ENCODE data around the gene OR56A1.
A peak's percentile ranks its signal among the peaks of the same experiment; 100 is the strongest.

Gene OR56A1

GRCh38 chr11:6040874-6041273, 10.3 kb upstream of the OR56A1 start:
- no peaks in the 10 kb centered on the region for H3K36me3 ChIP-seq (ENCODE audit: control insufficient read depth, insufficient read depth, low read length)
- H3K27ac ChIP-seq (ENCODE audit: low read length): no peak overlapping the region
- DNase-seq (ENCODE audit: low read depth, low spot score): no peak
- no peaks in the 10 kb centered on the region for H3K4me1 ChIP-seq (ENCODE audit: control insufficient read depth, insufficient read depth, low read length)
- H3K27me3 ChIP-seq (ENCODE audit: control insufficient read depth, insufficient read depth, low read length): no peaks in the 10 kb centered on the region
- no peaks in the 10 kb centered on the region for H3K9me3 ChIP-seq (ENCODE audit: control insufficient read depth, insufficient read depth, low read length)
- no peak overlapping the region for H3K4me3 ChIP-seq (ENCODE audit: low read length)
- WGBS (ENCODE audit: insufficient coverage, insufficient read length): no CpG with 5 or more reads among the region's 4 CpGs

GRCh38 chr11:6027501-6027900, 3.1 kb downstream of the OR56A1 start:
- no peak overlapping the region for H3K4me3 ChIP-seq (ENCODE audit: low read length)
- no peak for DNase-seq (ENCODE audit: low read depth, low spot score)
- H3K9me3 ChIP-seq (ENCODE audit: control insufficient read depth, insufficient read depth, low read length): no peaks in the 10 kb centered on the region
- H3K27ac ChIP-seq (ENCODE audit: low read length): no peak overlapping the region
- WGBS (ENCODE audit: insufficient coverage, insufficient read length): no CpG with 5 or more reads among the region's 1 CpG
- no peaks in the 10 kb centered on the region for H3K27me3 ChIP-seq (ENCODE audit: control insufficient read depth, insufficient read depth, low read length)
- no peaks in the 10 kb centered on the region for H3K36me3 ChIP-seq (ENCODE audit: control insufficient read depth, insufficient read depth, low read length)
- no peaks in the 10 kb centered on the region for H3K4me1 ChIP-seq (ENCODE audit: control insufficient read depth, insufficient read depth, low read length)

DNA sequence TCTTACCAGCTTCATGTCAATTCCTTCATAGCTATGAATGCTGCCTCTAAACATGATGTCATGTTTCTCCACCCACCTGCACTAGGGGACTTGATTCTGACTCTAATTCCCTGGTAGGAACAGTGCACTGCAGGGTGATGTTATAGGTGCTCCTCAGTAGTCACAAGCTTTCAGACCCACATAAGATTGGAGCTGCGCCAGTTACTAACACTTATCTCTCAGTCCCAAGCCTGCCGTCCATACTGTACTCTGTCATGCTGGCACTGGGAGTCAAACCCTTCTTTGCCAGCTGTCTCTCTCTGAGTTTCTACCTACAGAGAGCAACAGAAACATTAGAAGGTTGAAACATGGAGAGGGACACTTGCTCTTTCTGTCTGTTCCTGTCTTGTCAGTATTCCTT, 5.5 kb downstream of the OR56A1 start:
- WGBS (ENCODE audit: insufficient coverage, insufficient read length): no CpG with 5 or more reads among the region's 2 CpGs
- Histone ChIP-seq H3K36me3 (ENCODE audit: control insufficient read depth, insufficient read depth, low read length) (no peaks in the 10 kb centered on the region), H3K4me3 (ENCODE audit: low read length) (no peak overlapping the region), H3K9me3 (ENCODE audit: control insufficient read depth, insufficient read depth, low read length) (no peaks in the 10 kb centered on the region), H3K4me1 (ENCODE audit: control insufficient read depth, insufficient read depth, low read length) (no peaks in the 10 kb centered on the region), H3K27ac (ENCODE audit: low read length) (no peak overlapping the region), H3K27me3 (ENCODE audit: control insufficient read depth, insufficient read depth, low read length) (no peaks in the 10 kb centered on the region)
- DNase-seq (ENCODE audit: low read depth, low spot score): no peak

DNA sequence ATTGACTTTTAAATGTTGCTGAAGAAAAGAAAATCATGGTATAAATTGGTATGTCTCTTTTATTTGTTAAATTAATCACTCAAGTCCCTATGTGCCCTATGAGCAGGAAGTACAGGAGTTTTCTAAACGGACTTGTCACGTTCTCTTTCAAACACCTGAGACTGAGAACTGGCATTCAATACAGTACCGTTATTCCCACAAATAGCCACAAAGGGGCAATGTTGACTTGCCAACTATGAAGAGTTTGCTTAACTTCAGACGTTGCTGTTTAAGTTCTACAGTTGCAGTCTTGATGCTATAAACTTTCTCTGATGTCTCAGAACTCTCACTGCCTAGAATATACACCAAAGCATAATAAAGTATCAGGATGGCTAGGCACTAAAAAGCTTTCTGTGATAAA, 7.6 kb downstream of the OR56A1 start:
- DNase-seq (ENCODE audit: low read depth, low spot score): peak; percentile 16
- Histone ChIP-seq H3K4me1 (ENCODE audit: control insufficient read depth, insufficient read depth, low read length) (no peaks in the 10 kb centered on the region), H3K27ac (ENCODE audit: low read length) (no peak overlapping the region), H3K4me3 (ENCODE audit: low read length) (no peak overlapping the region), H3K36me3 (ENCODE audit: control insufficient read depth, insufficient read depth, low read length) (no peaks in the 10 kb centered on the region), H3K9me3 (ENCODE audit: control insufficient read depth, insufficient read depth, low read length) (no peaks in the 10 kb centered on the region), H3K27me3 (ENCODE audit: control insufficient read depth, insufficient read depth, low read length) (no peaks in the 10 kb centered on the region)
- WGBS (ENCODE audit: insufficient coverage, insufficient read length): no CpG with 5 or more reads among the region's 4 CpGs

DNA sequence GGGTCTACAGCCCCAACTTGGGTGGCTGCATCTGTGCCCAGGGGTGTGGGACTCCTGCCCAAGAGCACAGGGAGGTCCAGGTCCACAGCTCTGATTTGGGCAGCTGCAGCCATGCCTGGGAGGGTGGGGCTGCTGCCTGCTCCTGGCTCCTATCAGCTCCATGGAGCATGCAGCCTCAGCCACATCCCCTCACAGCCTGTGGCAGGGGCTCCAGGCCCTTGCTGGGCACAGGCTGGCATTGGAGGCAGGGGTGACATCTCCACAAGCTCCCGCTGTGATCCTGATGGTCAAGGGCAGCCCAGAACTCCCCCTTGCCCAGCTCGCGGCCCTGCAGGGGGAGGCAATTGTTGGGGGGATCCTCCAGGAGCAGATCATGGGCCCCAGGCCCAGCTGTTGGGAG, 17.5 kb downstream of the OR56A1 start:
- no peak for DNase-seq (ENCODE audit: low read depth, low spot score)
- Histone ChIP-seq H3K9me3 (ENCODE audit: control insufficient read depth, insufficient read depth, low read length) (no peaks in the 10 kb centered on the region), H3K27ac (ENCODE audit: low read length) (no peak overlapping the region), H3K36me3 (ENCODE audit: control insufficient read depth, insufficient read depth, low read length) (no peaks in the 10 kb centered on the region), H3K4me3 (ENCODE audit: low read length) (no peak overlapping the region), H3K27me3 (ENCODE audit: control insufficient read depth, insufficient read depth, low read length) (no peaks in the 10 kb centered on the region), H3K4me1 (ENCODE audit: control insufficient read depth, insufficient read depth, low read length) (no peaks in the 10 kb centered on the region)
- no CpG with 5 or more reads among the region's 3 CpGs for WGBS (ENCODE audit: insufficient coverage, insufficient read length)

DNA sequence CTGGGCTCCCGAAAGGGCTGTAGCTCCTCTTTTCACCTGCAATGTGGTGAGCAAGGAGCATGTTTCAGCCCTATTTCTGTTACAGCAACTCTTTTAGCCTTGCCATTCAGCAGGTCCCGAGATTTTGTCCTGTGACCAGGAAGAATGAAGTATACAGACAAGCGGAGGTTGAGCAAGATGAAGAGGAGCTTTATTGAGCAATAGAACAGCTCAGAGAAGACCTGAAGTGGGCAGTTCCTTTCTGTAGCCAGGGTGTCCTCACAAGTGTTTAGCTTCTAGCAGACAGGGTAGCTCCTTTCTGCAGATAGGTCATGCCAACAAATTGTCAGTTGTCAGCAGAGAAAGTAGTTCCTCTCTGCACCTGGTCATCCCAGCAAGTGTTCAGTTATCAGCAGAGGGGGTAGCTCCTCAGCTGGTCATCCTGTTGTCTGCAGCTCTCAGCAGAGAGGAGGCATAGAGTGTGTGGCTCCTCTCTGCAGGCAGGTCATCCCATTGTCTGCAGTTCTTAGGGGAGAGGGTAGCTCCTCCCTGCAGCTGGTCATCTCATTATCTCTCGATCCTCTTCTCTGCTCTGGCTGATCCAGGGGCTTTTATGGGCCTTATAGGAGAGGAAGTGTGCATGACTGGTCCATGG, 18.4 kb downstream of the OR56A1 start:
- H3K27ac ChIP-seq (ENCODE audit: low read length): no peak overlapping the region
- no peaks in the 10 kb centered on the region for H3K27me3 ChIP-seq (ENCODE audit: control insufficient read depth, insufficient read depth, low read length)
- no peaks in the 10 kb centered on the region for H3K36me3 ChIP-seq (ENCODE audit: control insufficient read depth, insufficient read depth, low read length)
- no peaks in the 10 kb centered on the region for H3K9me3 ChIP-seq (ENCODE audit: control insufficient read depth, insufficient read depth, low read length)
- no CpG with 5 or more reads among the region's 4 CpGs for WGBS (ENCODE audit: insufficient coverage, insufficient read length)
- H3K4me1 ChIP-seq (ENCODE audit: control insufficient read depth, insufficient read depth, low read length): no peaks in the 10 kb centered on the region
- no peak for DNase-seq (ENCODE audit: low read depth, low spot score)
- H3K4me3 ChIP-seq (ENCODE audit: low read length): no peak overlapping the region

GRCh38 chr11:6006846-6007245, 23.7 kb downstream of the OR56A1 start, which contains the start of gene OR56A4:
Gene OR56A4 (minus strand): TSS chr11:6006946. CDS start chr11:6002992, 3,954 bp downstream.
- Histone ChIP-seq H3K9me3 (ENCODE audit: control insufficient read depth, insufficient read depth, low read length) (no peaks in the 10 kb centered on the region), H3K4me1 (ENCODE audit: control insufficient read depth, insufficient read depth, low read length) (no peaks in the 10 kb centered on the region), H3K27me3 (ENCODE audit: control insufficient read depth, insufficient read depth, low read length) (no peaks in the 10 kb centered on the region), H3K27ac (ENCODE audit: low read length) (no peak within 1 kb of the TSS), H3K4me3 (ENCODE audit: low read length) (no peak within 1 kb of the TSS), H3K36me3 (ENCODE audit: control insufficient read depth, insufficient read depth, low read length) (no peaks in the 10 kb centered on the region)
- DNase-seq (ENCODE audit: low read depth, low spot score): no peak

DNA sequence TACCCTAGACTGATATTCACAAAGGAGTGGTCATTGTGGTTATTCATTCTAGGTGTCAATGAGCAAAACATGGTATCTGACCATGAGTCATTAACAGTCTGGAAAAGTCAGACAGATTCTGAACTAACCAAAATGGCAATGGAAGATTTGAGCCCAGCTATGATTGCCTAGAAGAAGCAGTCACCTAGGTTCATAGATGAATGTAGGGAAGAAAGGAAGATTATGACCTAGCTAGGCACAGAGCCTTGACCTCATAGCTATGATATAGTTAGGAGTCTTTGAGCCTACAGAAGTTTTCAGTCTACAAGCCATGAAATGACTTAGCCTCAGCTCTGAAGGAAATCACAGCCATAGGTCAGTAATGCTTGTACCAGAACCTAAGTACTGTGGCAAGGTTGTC, 24.2 kb downstream of the OR56A1 start:
- Histone ChIP-seq H3K27me3 (ENCODE audit: control insufficient read depth, insufficient read depth, low read length) (no peaks in the 10 kb centered on the region), H3K4me3 (ENCODE audit: low read length) (no peak overlapping the region), H3K27ac (ENCODE audit: low read length) (no peak overlapping the region), H3K4me1 (ENCODE audit: control insufficient read depth, insufficient read depth, low read length) (no peaks in the 10 kb centered on the region), H3K9me3 (ENCODE audit: control insufficient read depth, insufficient read depth, low read length) (no peaks in the 10 kb centered on the region), H3K36me3 (ENCODE audit: control insufficient read depth, insufficient read depth, low read length) (no peaks in the 10 kb centered on the region)
- DNase-seq (ENCODE audit: low read depth, low spot score): no peak

GRCh38 chr11:6002202-6002699, 28.3 kb downstream of the OR56A1 start:
- WGBS (ENCODE audit: insufficient coverage, insufficient read length): no CpG with 5 or more reads among the region's 7 CpGs

DNA sequence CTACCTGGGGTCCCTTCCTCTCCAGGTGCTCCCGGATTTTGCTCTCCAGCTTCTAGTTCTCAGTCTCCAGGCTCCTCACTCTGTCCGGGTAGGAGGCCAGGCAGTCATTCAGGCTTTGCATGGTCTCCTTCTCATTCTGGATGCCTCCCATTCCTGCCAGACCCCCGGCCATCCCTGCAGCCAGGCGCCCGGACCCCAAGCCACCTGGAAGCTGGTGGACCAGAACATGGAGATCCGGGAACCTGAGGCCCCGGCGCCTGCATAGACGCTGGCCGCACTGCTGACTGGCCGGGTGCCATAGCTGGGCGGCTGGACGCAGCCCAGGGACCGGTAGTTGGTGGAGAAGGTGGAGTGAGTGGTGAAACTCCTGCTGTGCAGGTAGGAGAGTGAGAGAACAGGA, 35.8 kb downstream of the OR56A1 start:
- H3K4me3 ChIP-seq (ENCODE audit: low read length): no peak overlapping the region
- no peak for DNase-seq (ENCODE audit: low read depth, low spot score)
- no peak overlapping the region for H3K27ac ChIP-seq (ENCODE audit: low read length)
- H3K9me3 ChIP-seq (ENCODE audit: control insufficient read depth, insufficient read depth, low read length): no peaks in the 10 kb centered on the region
- WGBS (ENCODE audit: insufficient coverage, insufficient read length): no CpG with 5 or more reads among the region's 14 CpGs
- H3K4me1 ChIP-seq (ENCODE audit: control insufficient read depth, insufficient read depth, low read length): no peaks in the 10 kb centered on the region
- no peaks in the 10 kb centered on the region for H3K27me3 ChIP-seq (ENCODE audit: control insufficient read depth, insufficient read depth, low read length)
- no peaks in the 10 kb centered on the region for H3K36me3 ChIP-seq (ENCODE audit: control insufficient read depth, insufficient read depth, low read length)

More at GRCh38 chr11:6002202-6002699, 28.3 kb downstream of the OR56A1 start:
- Histone ChIP-seq H3K27me3 (ENCODE audit: control insufficient read depth, insufficient read depth, low read length) (no peaks in the 10 kb centered on the region), H3K27ac (ENCODE audit: low read length) (no peak overlapping the region), H3K36me3 (ENCODE audit: control insufficient read depth, insufficient read depth, low read length) (no peaks in the 10 kb centered on the region), H3K9me3 (ENCODE audit: control insufficient read depth, insufficient read depth, low read length) (no peaks in the 10 kb centered on the region), H3K4me3 (ENCODE audit: low read length) (no peak overlapping the region), H3K4me1 (ENCODE audit: control insufficient read depth, insufficient read depth, low read length) (no peaks in the 10 kb centered on the region)
- no peak for DNase-seq (ENCODE audit: low read depth, low spot score)

- DNase-seq (ENCODE audit: low read depth, low spot score): peak; percentile 18
- H3K27me3 ChIP-seq (ENCODE audit: control insufficient read depth, insufficient read depth, low read length): no peaks in the 10 kb centered on the region
- WGBS (ENCODE audit: insufficient coverage, insufficient read length): no CpG with 5 or more reads among the region's 3 CpGs
These were observed 37.8 kb downstream of the OR56A1 start for GRCh38 chr11:5992604-5993251.

More at GRCh38 chr11:5992604-5993251, 37.8 kb downstream of the OR56A1 start:
- H3K4me1 ChIP-seq (ENCODE audit: control insufficient read depth, insufficient read depth, low read length): no peaks in the 10 kb centered on the region
- no peaks in the 10 kb centered on the region for H3K9me3 ChIP-seq (ENCODE audit: control insufficient read depth, insufficient read depth, low read length)
- H3K4me3 ChIP-seq (ENCODE audit: low read length): no peak overlapping the region
- H3K27ac ChIP-seq (ENCODE audit: low read length): no peak overlapping the region
- H3K36me3 ChIP-seq (ENCODE audit: control insufficient read depth, insufficient read depth, low read length): no peaks in the 10 kb centered on the region
